OCI-LY3 (cell line): ENCODE measurements around the gene STX19.

ENCODE experiments used
- EZH2phosphoT487 ChIP-seq: fragments of 200-600 bp; shearing (Covaris generic); IDR thresholded peaks from 2 replicates; pipeline ENCODE4 v1.6.1; 2018; ENCODE audit warnings: antibody characterized with exemption, mixed run types, low read depth
- TF ChIP-seq, protein P1 (sequence below): fragments of 200-600, 300-600 bp; sonication (generic); IDR thresholded peaks from 2 replicates; pipeline ENCODE4 v1.5.1; 2014; ENCODE audit warnings: antibody characterized with exemption, low read length, low read depth

DNA sequence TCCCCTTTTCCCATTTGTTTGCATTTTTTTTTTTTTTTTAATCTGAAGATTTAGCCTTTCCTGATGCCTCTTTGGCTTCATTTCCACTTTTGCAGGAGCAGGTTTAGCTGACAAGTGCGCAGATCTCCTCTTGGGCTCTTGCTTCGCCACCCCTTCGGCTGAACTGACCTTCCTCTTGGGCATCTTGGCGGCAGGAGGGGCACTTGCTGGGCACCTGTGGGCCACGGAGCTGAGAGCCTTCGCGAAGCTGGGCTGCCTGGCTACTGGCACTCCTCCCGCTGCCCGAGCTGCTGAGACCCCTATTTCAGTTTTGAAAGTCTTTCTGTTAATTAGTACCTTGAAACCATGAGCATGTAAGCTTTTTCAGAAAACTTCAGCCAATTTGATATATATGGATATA is 39.6 kb downstream of the STX19 start:
- TF ChIP-seq, protein P1, sequence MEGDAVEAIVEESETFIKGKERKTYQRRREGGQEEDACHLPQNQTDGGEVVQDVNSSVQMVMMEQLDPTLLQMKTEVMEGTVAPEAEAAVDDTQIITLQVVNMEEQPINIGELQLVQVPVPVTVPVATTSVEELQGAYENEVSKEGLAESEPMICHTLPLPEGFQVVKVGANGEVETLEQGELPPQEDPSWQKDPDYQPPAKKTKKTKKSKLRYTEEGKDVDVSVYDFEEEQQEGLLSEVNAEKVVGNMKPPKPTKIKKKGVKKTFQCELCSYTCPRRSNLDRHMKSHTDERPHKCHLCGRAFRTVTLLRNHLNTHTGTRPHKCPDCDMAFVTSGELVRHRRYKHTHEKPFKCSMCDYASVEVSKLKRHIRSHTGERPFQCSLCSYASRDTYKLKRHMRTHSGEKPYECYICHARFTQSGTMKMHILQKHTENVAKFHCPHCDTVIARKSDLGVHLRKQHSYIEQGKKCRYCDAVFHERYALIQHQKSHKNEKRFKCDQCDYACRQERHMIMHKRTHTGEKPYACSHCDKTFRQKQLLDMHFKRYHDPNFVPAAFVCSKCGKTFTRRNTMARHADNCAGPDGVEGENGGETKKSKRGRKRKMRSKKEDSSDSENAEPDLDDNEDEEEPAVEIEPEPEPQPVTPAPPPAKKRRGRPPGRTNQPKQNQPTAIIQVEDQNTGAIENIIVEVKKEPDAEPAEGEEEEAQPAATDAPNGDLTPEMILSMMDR, result no peak
- TF ChIP-seq EZH2phosphoT487, result no peak
